Measurements from ENCODE around the gene MAPK4. TPM values are rescaled to one million over a fixed set of nuclear protein-coding genes. Genes with fewer than 3 reads are reported as not detected.
"Not testable (repeated sequence)": the region's sequence is repeated elsewhere in the genome, so short reads cannot be mapped to it uniquely, and the experiment has no call there.

Gene MAPK4
- total RNA-seq, 5 donors from 2014 or later (not counting 1 experiment from before 2014, with no cell fraction given), result 0.06 TPM; not detected in 4

- Mint-ChIP-seq H3K36me3 (no peaks in the 10 kb centered on the region), H3K4me1 (no peaks in the 10 kb centered on the region), H3K27ac (no peak overlapping the region), H3K4me3 (no peak overlapping the region), H3K27me3 (peaks cover 7 to 15% of the 10 kb centered on the region in 2 donors), H3K9me3 (no peaks in the 10 kb centered on the region)
- Histone ChIP-seq H3K4me1 (ENCODE audit: control insufficient read depth in 1 of 2, extremely low read depth in 1 of 2, insufficient read depth in 2 of 2, low read length in 2 of 2) (no peaks in the 10 kb centered on the region), H3K4me3 (ENCODE audit: control insufficient read depth in 1 of 2, extremely low read depth in 1 of 2, low read length in 1 of 2) (no peak overlapping the region), H3K27ac (ENCODE audit: low read length) (no peak overlapping the region), H3K36me3 (ENCODE audit: control insufficient read depth in 2 of 2, extremely low read depth in 1 of 2, insufficient read depth in 1 of 2, low read length in 1 of 2) (no peaks in the 10 kb centered on the region), H3K9me3 (no peaks in the 10 kb centered on the region), H3K27me3 (replicated peaks in 1 of 2; ENCODE audit: control insufficient read depth in 2 of 2, extremely low read depth in 1 of 2, insufficient read depth in 2 of 2, low read length in 1 of 2) (peaks cover 0 to 5% of the 10 kb centered on the region in 2 experiments)
- WGBS (ENCODE audit: insufficient coverage), result 76% methylated on average over 5 of the region's 9 CpGs
- DNase-seq (no peak), ATAC-seq (replicated peaks in 1 of 4) (no peak)
- ChIA-PET POLR2A (no interaction called here), CTCF (no interaction called here)
These were observed 140.6 kb downstream of the MAPK4 start for GRCh38 chr18:50700245-50701165.

- Mint-ChIP-seq H3K27me3 (peaks cover 3 to 13% of the 10 kb centered on the region in 2 donors), H3K4me1 (no peaks in the 10 kb centered on the region), H3K36me3 (no peaks in the 10 kb centered on the region), H3K27ac (no peak overlapping the region), H3K9me3 (no peaks in the 10 kb centered on the region), H3K4me3 (no peak overlapping the region)
- 80% methylated on average over 4 of the region's 4 CpGs for WGBS (ENCODE audit: insufficient coverage)
- no peaks in the 10 kb centered on the region for H3K4me1 ChIP-seq (ENCODE audit: control insufficient read depth in 1 of 2, extremely low read depth in 1 of 2, insufficient read depth in 2 of 2, low read length in 2 of 2)
- CTCF ChIA-PET, result no interaction called here
- H3K27ac ChIP-seq (ENCODE audit: low read length), result no peak overlapping the region
- no peak for ATAC-seq (replicated peaks in 1 of 4)
- no peaks in the 10 kb centered on the region for H3K36me3 ChIP-seq (ENCODE audit: control insufficient read depth in 2 of 2, extremely low read depth in 1 of 2, insufficient read depth in 1 of 2, low read length in 1 of 2)
- POLR2A ChIA-PET, result no interaction called here
- no peaks in the 10 kb centered on the region for H3K9me3 ChIP-seq
- no peak for DNase-seq
- no peak overlapping the region for H3K4me3 ChIP-seq (ENCODE audit: control insufficient read depth in 1 of 2, extremely low read depth in 1 of 2, low read length in 1 of 2)
- peaks cover 0 to 2% of the 10 kb centered on the region in 2 experiments for H3K27me3 ChIP-seq (replicated peaks in 1 of 2; ENCODE audit: control insufficient read depth in 2 of 2, extremely low read depth in 1 of 2, insufficient read depth in 2 of 2, low read length in 1 of 2)
These were observed 144.6 kb downstream of the MAPK4 start for GRCh38 chr18:50704357-50704940.

GRCh38 chr18:50706199-50706598, 146.3 kb downstream of the MAPK4 start:
- ATAC-seq (replicated peaks in 1 of 4) (no peak), DNase-seq (no peak)
- Histone ChIP-seq H3K4me3 (ENCODE audit: control insufficient read depth in 1 of 2, extremely low read depth in 1 of 2, low read length in 1 of 2) (no peak overlapping the region), H3K4me1 (ENCODE audit: control insufficient read depth in 1 of 2, extremely low read depth in 1 of 2, insufficient read depth in 2 of 2, low read length in 2 of 2) (no peaks in the 10 kb centered on the region), H3K27me3 (replicated peaks in 1 of 2; ENCODE audit: control insufficient read depth in 2 of 2, extremely low read depth in 1 of 2, insufficient read depth in 2 of 2, low read length in 1 of 2) (no peaks in the 10 kb centered on the region), H3K9me3 (no peaks in the 10 kb centered on the region), H3K27ac (ENCODE audit: low read length) (no peak overlapping the region), H3K36me3 (ENCODE audit: control insufficient read depth in 2 of 2, extremely low read depth in 1 of 2, insufficient read depth in 1 of 2, low read length in 1 of 2) (no peaks in the 10 kb centered on the region)
- H3K4me1 Mint-ChIP-seq, result no peaks in the 10 kb centered on the region
- H3K27ac Mint-ChIP-seq, result no peak overlapping the region
- no peaks in the 10 kb centered on the region for H3K36me3 Mint-ChIP-seq
- ChIA-PET CTCF (no interaction called here), POLR2A (no interaction called here)
- 53% methylated on average over 5 of the region's 6 CpGs for WGBS (ENCODE audit: insufficient coverage)
- H3K9me3 Mint-ChIP-seq, result no peaks in the 10 kb centered on the region
- H3K27me3 Mint-ChIP-seq, result peaks cover 0 to 10% of the 10 kb centered on the region in 2 donors
- no peak overlapping the region for H3K4me3 Mint-ChIP-seq

- DNase-seq, result no peak
- no peak overlapping the region for H3K27ac ChIP-seq (ENCODE audit: low read length)
These were observed 146.8 kb downstream of the MAPK4 start for GRCh38 chr18:50706651-50707050.

GRCh38 chr18:50707297-50707696, 147.4 kb downstream of the MAPK4 start:
- H3K4me3 ChIP-seq (ENCODE audit: control insufficient read depth in 1 of 2, extremely low read depth in 1 of 2, low read length in 1 of 2); H3K9me3 ChIP-seq; H3K9me3 Mint-ChIP-seq; H3K27ac ChIP-seq (ENCODE audit: low read length); DNase-seq; H3K4me1 Mint-ChIP-seq; CTCF ChIA-PET; H3K36me3 Mint-ChIP-seq; H3K27me3 Mint-ChIP-seq; H3K27me3 ChIP-seq (replicated peaks in 1 of 2; ENCODE audit: control insufficient read depth in 2 of 2, extremely low read depth in 1 of 2, insufficient read depth in 2 of 2, low read length in 1 of 2); H3K36me3 ChIP-seq (ENCODE audit: control insufficient read depth in 2 of 2, extremely low read depth in 1 of 2, insufficient read depth in 1 of 2, low read length in 1 of 2); H3K4me1 ChIP-seq (ENCODE audit: control insufficient read depth in 1 of 2, extremely low read depth in 1 of 2, insufficient read depth in 2 of 2, low read length in 2 of 2); H3K4me3 Mint-ChIP-seq; POLR2A ChIA-PET; H3K27ac Mint-ChIP-seq; ATAC-seq (replicated peaks in 1 of 4): not testable (repeated sequence)
- WGBS (ENCODE audit: insufficient coverage), result 70% methylated on average over 2 of the region's 7 CpGs

More at GRCh38 chr18:50706651-50707050, 146.8 kb downstream of the MAPK4 start:
- POLR2A ChIA-PET, result no interaction called here
- no CpG with 5 or more reads among the region's 2 CpGs for WGBS (ENCODE audit: insufficient coverage)
- Mint-ChIP-seq H3K9me3 (no peaks in the 10 kb centered on the region), H3K36me3 (no peaks in the 10 kb centered on the region), H3K4me3 (no peak overlapping the region), H3K4me1 (no peaks in the 10 kb centered on the region), H3K27me3 (peaks cover 0 to 10% of the 10 kb centered on the region in 2 donors), H3K27ac (no peak overlapping the region)
- ATAC-seq (replicated peaks in 1 of 4), result no peak
- no peaks in the 10 kb centered on the region for H3K27me3 ChIP-seq (replicated peaks in 1 of 2; ENCODE audit: control insufficient read depth in 2 of 2, extremely low read depth in 1 of 2, insufficient read depth in 2 of 2, low read length in 1 of 2)
- H3K9me3 ChIP-seq, result no peaks in the 10 kb centered on the region
- CTCF ChIA-PET, result no interaction called here
- no peaks in the 10 kb centered on the region for H3K4me1 ChIP-seq (ENCODE audit: control insufficient read depth in 1 of 2, extremely low read depth in 1 of 2, insufficient read depth in 2 of 2, low read length in 2 of 2)
- no peaks in the 10 kb centered on the region for H3K36me3 ChIP-seq (ENCODE audit: control insufficient read depth in 2 of 2, extremely low read depth in 1 of 2, insufficient read depth in 1 of 2, low read length in 1 of 2)
- H3K4me3 ChIP-seq (ENCODE audit: control insufficient read depth in 1 of 2, extremely low read depth in 1 of 2, low read length in 1 of 2), result no peak overlapping the region

- H3K27ac ChIP-seq (ENCODE audit: low read length), result no peak overlapping the region
- ChIA-PET CTCF (no interaction called here), POLR2A (no interaction called here)
- Mint-ChIP-seq H3K27ac (no peak overlapping the region), H3K9me3 (no peaks in the 10 kb centered on the region), H3K4me3 (no peak overlapping the region), H3K27me3 (peaks cover 0 to 9% of the 10 kb centered on the region in 2 donors), H3K4me1 (no peaks in the 10 kb centered on the region), H3K36me3 (no peaks in the 10 kb centered on the region)
- no peaks in the 10 kb centered on the region for H3K9me3 ChIP-seq
- no peaks in the 10 kb centered on the region for H3K4me1 ChIP-seq (ENCODE audit: control insufficient read depth in 1 of 2, extremely low read depth in 1 of 2, insufficient read depth in 2 of 2, low read length in 2 of 2)
- no peak overlapping the region for H3K4me3 ChIP-seq (ENCODE audit: control insufficient read depth in 1 of 2, extremely low read depth in 1 of 2, low read length in 1 of 2)
- WGBS (ENCODE audit: insufficient coverage), result 83% methylated on average over 1 of the region's 7 CpGs
- peaks cover 0 to 6% of the 10 kb centered on the region in 2 experiments for H3K27me3 ChIP-seq (replicated peaks in 1 of 2; ENCODE audit: control insufficient read depth in 2 of 2, extremely low read depth in 1 of 2, insufficient read depth in 2 of 2, low read length in 1 of 2)
- no peaks in the 10 kb centered on the region for H3K36me3 ChIP-seq (ENCODE audit: control insufficient read depth in 2 of 2, extremely low read depth in 1 of 2, insufficient read depth in 1 of 2, low read length in 1 of 2)
- no peak for ATAC-seq (replicated peaks in 1 of 4)
- no peak for DNase-seq
These were observed 148.1 kb downstream of the MAPK4 start for GRCh38 chr18:50707855-50708469.
